GM23338 (cell line): ENCODE data around the gene RFX8. TPM values are rescaled to one million over a fixed set of nuclear protein-coding genes. Genes with fewer than 3 reads are reported as not detected.

ENCODE experiments used
- ATAC-seq: fragments of 200-7000 bp; cut with Tn5 transposase; 3 replicates; pipeline ENCODE4 v1.9.1; 2020
- DNase-seq: peaks from one replicate; pipeline ENCODE4 v3.0.0-alpha.2; 2015; ENCODE audit warnings: low spot score
- H2AFZ ChIP-seq: fragments of 200-600 bp; sonication (generic); 2 replicates; pipeline ENCODE4 v1.8.0; 2016; ENCODE audit warnings: antibody characterized with exemption, mild to moderate bottlenecking, moderate library complexity
- H3F3A ChIP-seq: fragments of 200-600 bp; sonication (generic); replicated peaks from 2 replicates; pipeline ENCODE4 v1.8.0; 2017; ENCODE audit warnings: antibody characterized with exemption, mixed run types, low read depth
- H3K27ac ChIP-seq: fragments of 200-600 bp; sonication (generic); 2 replicates; pipeline ENCODE4 v1.6.1; 2016; ENCODE audit warnings: low read depth
- H3K27me3 ChIP-seq: fragments of 200-600 bp; sonication (generic); 2 replicates; pipeline ENCODE4 v1.8.0; 2016; ENCODE audit warnings: mild to moderate bottlenecking, mixed run types, moderate library complexity; ENCODE audit not compliant: insufficient read depth
- H3K36me3 ChIP-seq: fragments of 200-600 bp; sonication (generic); 2 replicates; pipeline ENCODE4 v1.8.0; 2016; ENCODE audit warnings: mild to moderate bottlenecking; ENCODE audit not compliant: insufficient read depth
- H3K4me1 ChIP-seq: fragments of 200-600 bp; sonication (generic); 2 replicates; pipeline ENCODE4 v1.8.0; 2016; ENCODE audit warnings: mild to moderate bottlenecking, moderate library complexity; ENCODE audit not compliant: insufficient read depth
- H3K4me2 ChIP-seq: fragments of 200-600 bp; sonication (generic); 2 replicates; pipeline ENCODE4 v1.7.1; 2017; ENCODE audit warnings: mixed run types
- H3K4me3 ChIP-seq: fragments of 200-600 bp; sonication (generic); 2 replicates; pipeline ENCODE4 v1.6.1; 2016; ENCODE audit warnings: mixed run types
- H3K79me2 ChIP-seq: fragments of 200-600 bp; sonication (generic); replicated peaks from 2 replicates; pipeline ENCODE4 v1.8.0; 2017; ENCODE audit warnings: mild to moderate bottlenecking; ENCODE audit not compliant: insufficient read depth
- H3K9me2 ChIP-seq: fragments of 200-600 bp; sonication (generic); 2 replicates; pipeline ENCODE4 v1.8.0; 2017; ENCODE audit not compliant: insufficient read depth
- H4K20me1 ChIP-seq: fragments of 200-600 bp; sonication (generic); replicated peaks from 2 replicates; pipeline ENCODE4 v1.8.0; 2017; ENCODE audit warnings: mild to moderate bottlenecking; ENCODE audit not compliant: insufficient read depth
- H3K27ac Mint-ChIP-seq: 2 replicates; pipeline ENCODE4 v1.8.0; 2020; ENCODE audit warnings: inconsistent platforms, mild to moderate bottlenecking, moderate library complexity, mixed read lengths
- H3K27me3 Mint-ChIP-seq: 3 replicates; pipeline ENCODE4 v1.8.0; 2022; ENCODE audit warnings: low read depth, mild to moderate bottlenecking, moderate library complexity, mixed read lengths, inconsistent platforms; ENCODE audit not compliant: insufficient read depth, poor library complexity
- H3K36me3 Mint-ChIP-seq: 3 replicates; pipeline ENCODE4 v1.8.0; 2021; ENCODE audit warnings: low read depth, mild to moderate bottlenecking, inconsistent platforms, moderate library complexity, mixed read lengths
- H3K4me1 Mint-ChIP-seq: 3 replicates; pipeline ENCODE4 v1.8.0; 2020; ENCODE audit warnings: mild to moderate bottlenecking, inconsistent platforms, mixed read lengths
- H3K4me3 Mint-ChIP-seq: 3 replicates; pipeline ENCODE4 v1.8.0; 2021; ENCODE audit warnings: moderate library complexity, mild to moderate bottlenecking, inconsistent platforms, mixed read lengths
- H3K9me3 Mint-ChIP-seq: 3 replicates; pipeline ENCODE4 v1.8.0; 2020; ENCODE audit warnings: moderate library complexity, mild to moderate bottlenecking, inconsistent platforms, mixed read lengths
- CREB1 ChIP-seq: fragments of 250-450 bp; sonication (Bioruptor Pico); IDR thresholded peaks from 2 replicates; pipeline ENCODE4 v1.5.0; 2020; ENCODE audit warnings: low read depth, mild to moderate bottlenecking, moderate library complexity
- CTCF ChIP-seq, 2 experiments: fragments of 200-600 bp in 1 of 2; sonication (generic) in 1 of 2; conservative IDR thresholded peaks; 2 replicates each; pipeline versions ENCODE4 v1.5.1 to v1.6.1; 2016 to 2017; ENCODE audit warnings: antibody characterized with exemption in 2 of 2, low read depth in 2 of 2, mild to moderate bottlenecking in 2 of 2, moderate library complexity in 1 of 2
- ETS1 ChIP-seq: IDR thresholded peaks from 2 replicates; pipeline ENCODE4 v1.6.1; 2016; ENCODE audit warnings: antibody characterized with exemption
- EZH2 ChIP-seq: fragments of 200-600 bp; sonication (generic); IDR thresholded peaks from one replicate; pipeline ENCODE4 v1.8.0; 2017; ENCODE audit warnings: antibody characterized with exemption, mild to moderate bottlenecking, low read depth; ENCODE audit not compliant: unreplicated experiment
- EZH2phosphoT487 ChIP-seq: fragments of 200-600 bp; sonication (generic); IDR thresholded peaks from one replicate; pipeline ENCODE4 v1.8.1; 2018; ENCODE audit warnings: antibody characterized with exemption; ENCODE audit not compliant: unreplicated experiment
- JUNB ChIP-seq: IDR thresholded peaks from one replicate; pipeline ENCODE4 v1.6.1; 2016; ENCODE audit warnings: antibody characterized with exemption; ENCODE audit not compliant: unreplicated experiment
- NANOG ChIP-seq: IDR thresholded peaks from 2 replicates; pipeline ENCODE4 v1.6.1; 2016; ENCODE audit warnings: antibody characterized with exemption, borderline replicate concordance
- REST ChIP-seq: IDR thresholded peaks from one replicate; pipeline ENCODE4 v1.6.1; 2018; ENCODE audit warnings: antibody characterized with exemption; ENCODE audit not compliant: unreplicated experiment
- STAT1 ChIP-seq: IDR thresholded peaks from one replicate; pipeline ENCODE4 v1.6.1; 2016; ENCODE audit warnings: antibody characterized with exemption; ENCODE audit not compliant: unreplicated experiment
- ZNF114 ChIP-seq: fragments of 250-450 bp; sonication (Bioruptor Pico); IDR thresholded peaks from 2 replicates; pipeline ENCODE4 v1.5.0; 2020; ENCODE audit warnings: mild to moderate bottlenecking, moderate library complexity
- ZNF331 ChIP-seq: fragments of 250-450 bp; sonication (Bioruptor Pico); IDR thresholded peaks from 2 replicates; pipeline ENCODE4 v1.5.0; 2020; ENCODE audit warnings: low read depth, mild to moderate bottlenecking, moderate library complexity
- polyA plus RNA-seq: library from polyadenylated mRNA; unstranded; fragments of >200 nt; fragmentation: Nextera tagmentation; extraction: Ambion mirVana; gene quantifications from 2 replicates; pipeline ENCODE4 v1.2.1, GENCODE V29; 2016
- total RNA-seq: library from RNA; depleted of rRNA; stranded (reverse); fragments of >200 nt; shearing (Covaris generic); gene quantifications from 2 replicates; pipeline ENCODE4 v1.2.3, GENCODE V29; 2014

Gene RFX8
- total and polyA plus RNA-seq, 2 experiments from 2014 or later: 0.65 to 1.5 TPM

- no peak for TF ChIP-seq NANOG
- no peak for TF ChIP-seq ETS1
- no peak for TF ChIP-seq REST
- no peak for TF ChIP-seq ZNF331 (CRISPR knock-in tag)
- no peak for TF ChIP-seq CREB1 (CRISPR knock-in tag)
- TF ChIP-seq STAT1: no peak
- TF ChIP-seq EZH2: no peak
These were observed 2.6 kb upstream of the RFX8 start (continued) for GRCh38 chr2:101477556-101477955.

GRCh38 chr2:101476605-101477208 lies 1.8 kb upstream of the RFX8 start:
- Mint-ChIP-seq H3K36me3 (no peaks in the 10 kb centered on the region), H3K27ac (no peak overlapping the region), H3K27me3 (peaks cover 14% of the 10 kb centered on the region), H3K4me1 (peaks cover 31% of the 10 kb centered on the region), H3K4me3 (no peak overlapping the region), H3K9me3 (no peaks in the 10 kb centered on the region; the same call in 2 of the 3 replicates)
- no peak for ATAC-seq
- Histone ChIP-seq H3F3A (peaks cover 12% of the 10 kb centered on the region; the same call in 1 of the 2 replicates), H3K27ac (no peak overlapping the region), H3K79me2 (no peaks in the 10 kb centered on the region), H3K4me1 (peaks cover 30% of the 10 kb centered on the region), H3K27me3 (peaks cover 3% of the 10 kb centered on the region; the same call in 1 of the 2 replicates), H2AFZ (no peak overlapping the region), H4K20me1 (no peaks in the 10 kb centered on the region), H3K4me2 (no peak overlapping the region), H3K36me3 (no peaks in the 10 kb centered on the region; the same call in 1 of the 2 replicates), H3K9me2 (no peaks in the 10 kb centered on the region), H3K4me3 (no peak overlapping the region)
- DNase-seq: no peak
- no peak for TF ChIP-seq ETS1
- no peak for TF ChIP-seq JUNB
- TF ChIP-seq EZH2phosphoT487: no peak
- no peak for TF ChIP-seq NANOG
- no peak for TF ChIP-seq CREB1 (CRISPR knock-in tag)
- no peak for TF ChIP-seq CTCF (conservative IDR thresholded peaks at IDR 0.05; ENCODE audit: low read depth in 2 of 2)
- TF ChIP-seq EZH2: no peak
- no peak for TF ChIP-seq ZNF331 (CRISPR knock-in tag)
- no peak for TF ChIP-seq STAT1
- no peak for TF ChIP-seq ZNF114 (CRISPR knock-in tag)
- TF ChIP-seq REST: no peak
